Forelimb muscle (tissue), 1 donor: ENCODE results near the gene IPO9. TPM values are rescaled to one million over a fixed set of nuclear protein-coding genes. Genes with fewer than 3 reads are reported as not detected.
"Not testable (repeated sequence)": the region's sequence is repeated elsewhere in the genome, so short reads cannot be mapped to it uniquely, and the experiment has no call there.

ENCODE experiments used
- DNase-seq: peaks from one replicate; pipeline ENCODE4 v3.0.0-alpha.2; 2013; ENCODE audit warnings: low read depth
- polyA plus RNA-seq: library from polyadenylated mRNA; unstranded; fragments of 120-200 nt; gene quantifications from one replicate; pipeline ENCODE4 v1.2.1, GENCODE V29; 2013; ENCODE audit not compliant: insufficient read length

The IPO9 gene
- polyA plus RNA-seq, 1 donor, result 41.0 TPM

DNA sequence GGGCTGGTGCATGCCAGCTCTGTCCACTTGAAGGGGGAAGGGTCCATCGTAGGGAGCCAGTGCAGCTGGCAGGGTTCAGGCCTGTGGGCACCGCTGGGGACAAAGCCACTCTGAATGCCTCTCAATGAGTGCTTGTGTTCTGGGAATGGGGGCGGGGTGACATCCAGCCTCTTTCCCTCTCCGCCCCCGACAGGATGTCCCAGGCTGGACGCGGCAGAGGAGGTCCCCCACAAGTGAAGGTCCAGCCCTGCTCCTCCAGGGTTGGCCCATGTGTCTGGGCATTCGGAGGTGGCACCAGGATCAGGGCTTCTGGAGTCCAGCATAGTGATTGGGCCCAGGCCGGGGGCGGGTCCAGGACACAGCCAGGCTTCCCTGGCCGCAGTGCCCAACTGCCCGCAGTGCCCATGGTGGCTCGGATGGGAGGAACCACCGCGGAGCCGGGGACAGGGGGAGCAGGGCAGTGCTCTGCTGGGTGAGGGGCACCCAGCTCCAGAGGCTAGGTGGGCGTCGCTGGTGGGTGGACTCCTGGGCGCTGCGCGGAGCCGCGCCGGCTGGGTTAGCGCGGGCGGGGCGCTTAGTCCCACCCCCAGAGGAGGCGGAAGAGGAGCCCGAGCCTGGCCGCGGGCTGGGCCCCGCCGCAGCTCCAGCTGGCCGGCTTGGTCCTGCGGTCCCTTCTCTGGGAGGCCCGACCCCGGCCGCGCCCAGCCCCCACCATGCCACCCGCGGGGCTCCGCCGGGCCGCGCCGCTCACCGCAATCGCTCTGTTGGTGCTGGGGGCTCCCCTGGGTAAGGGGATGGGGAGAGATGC lies 59.5 kb downstream of the IPO9 start, which contains the start of gene SHISA4:
Gene SHISA4 (plus strand): TSS at position 617 of the 808 bp plus-strand sequence. CDS start 97 bp downstream, at position 714.
- no peak for DNase-seq

DNA sequence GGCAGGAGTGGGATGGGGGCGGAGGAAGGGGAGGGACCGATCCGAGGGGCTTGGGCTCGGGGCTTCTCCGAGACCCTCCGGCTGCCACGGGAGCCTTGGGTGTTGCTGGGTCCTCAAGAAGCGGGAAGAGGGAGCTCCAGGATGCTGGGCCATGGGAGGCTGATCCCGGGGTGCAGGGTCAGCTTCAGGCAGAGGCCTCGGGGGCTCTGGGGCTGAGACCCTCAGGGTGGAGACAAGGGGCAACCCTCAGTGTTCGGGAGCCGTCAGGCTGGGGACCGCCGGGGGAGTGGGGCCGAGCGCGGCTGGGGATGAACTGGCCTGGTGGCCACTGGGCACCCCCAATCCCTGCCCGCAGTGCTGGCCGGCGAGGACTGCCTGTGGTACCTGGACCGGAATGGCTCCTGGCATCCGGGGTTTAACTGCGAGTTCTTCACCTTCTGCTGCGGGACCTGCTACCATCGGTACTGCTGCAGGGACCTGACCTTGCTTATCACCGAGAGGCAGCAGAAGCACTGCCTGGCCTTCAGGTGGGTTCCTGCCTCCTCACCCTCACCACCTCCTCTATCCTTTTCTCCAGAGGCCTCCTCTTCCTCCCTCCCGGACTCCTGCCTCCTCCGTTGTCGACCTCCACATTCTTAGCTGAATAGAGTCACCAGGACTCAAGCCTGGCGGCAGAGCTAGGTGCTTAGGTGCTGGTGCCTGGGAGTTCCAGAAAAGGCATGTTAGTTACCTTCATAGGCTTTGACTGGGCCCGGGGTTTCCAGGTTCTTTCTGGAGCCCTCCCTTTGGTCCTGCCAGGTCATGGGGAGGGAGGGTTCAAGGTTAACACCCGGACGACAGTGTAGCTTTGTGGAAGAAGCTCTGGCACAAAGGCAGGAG lies 60.4 kb downstream of the IPO9 start:
- DNase-seq, result no peak

DNA sequence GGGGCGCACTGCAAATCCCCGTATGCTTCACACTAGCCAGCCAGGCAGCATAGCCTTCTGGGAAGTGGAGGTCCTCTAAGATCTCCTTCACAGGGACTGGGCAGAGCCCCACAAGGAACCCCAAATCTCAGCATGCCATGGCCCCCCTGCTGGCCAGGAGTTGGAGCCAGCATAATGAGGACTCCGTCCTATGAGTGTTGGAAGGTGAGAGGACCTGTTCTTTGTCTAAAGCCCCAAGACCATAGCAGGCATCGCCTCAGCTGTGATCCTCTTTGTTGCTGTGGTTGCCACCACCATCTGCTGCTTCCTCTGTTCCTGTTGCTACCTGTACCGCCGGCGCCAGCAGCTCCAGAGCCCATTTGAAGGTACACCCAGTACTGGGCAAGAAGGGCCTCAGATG lies 61.3 kb downstream of the IPO9 start:
- no peak for DNase-seq

DNA sequence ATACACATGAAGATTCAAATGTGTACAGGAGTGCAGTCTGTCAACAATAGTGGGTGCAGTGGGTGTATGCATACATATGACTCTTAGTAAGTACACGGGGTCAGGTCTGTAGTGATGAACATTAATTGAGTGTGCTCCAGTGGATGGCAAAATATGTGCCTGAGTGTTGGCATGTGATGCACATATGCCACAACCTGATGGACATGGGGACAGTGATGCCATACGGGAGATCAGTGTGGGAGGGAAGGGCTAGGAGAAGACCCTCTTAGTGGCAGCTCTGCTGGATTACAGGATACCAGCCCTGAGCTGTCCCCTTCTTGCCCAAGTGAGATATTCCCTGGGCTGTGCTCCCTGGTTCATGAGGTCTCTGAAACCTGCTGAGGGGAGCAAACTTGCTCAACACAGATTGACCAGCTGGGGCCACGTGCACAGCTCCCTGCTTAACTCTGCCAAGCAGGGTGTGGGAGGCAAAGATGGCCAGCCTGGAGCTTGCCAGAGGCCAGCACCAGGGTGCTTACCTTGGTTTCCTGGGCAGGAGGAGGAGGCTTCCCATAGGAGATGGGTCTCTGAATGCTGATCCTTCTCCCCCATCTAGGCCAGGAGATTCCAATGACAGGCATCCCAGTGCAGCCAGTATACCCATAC lies 62.0 kb downstream of the IPO9 start:
- DNase-seq, result no peak

DNA sequence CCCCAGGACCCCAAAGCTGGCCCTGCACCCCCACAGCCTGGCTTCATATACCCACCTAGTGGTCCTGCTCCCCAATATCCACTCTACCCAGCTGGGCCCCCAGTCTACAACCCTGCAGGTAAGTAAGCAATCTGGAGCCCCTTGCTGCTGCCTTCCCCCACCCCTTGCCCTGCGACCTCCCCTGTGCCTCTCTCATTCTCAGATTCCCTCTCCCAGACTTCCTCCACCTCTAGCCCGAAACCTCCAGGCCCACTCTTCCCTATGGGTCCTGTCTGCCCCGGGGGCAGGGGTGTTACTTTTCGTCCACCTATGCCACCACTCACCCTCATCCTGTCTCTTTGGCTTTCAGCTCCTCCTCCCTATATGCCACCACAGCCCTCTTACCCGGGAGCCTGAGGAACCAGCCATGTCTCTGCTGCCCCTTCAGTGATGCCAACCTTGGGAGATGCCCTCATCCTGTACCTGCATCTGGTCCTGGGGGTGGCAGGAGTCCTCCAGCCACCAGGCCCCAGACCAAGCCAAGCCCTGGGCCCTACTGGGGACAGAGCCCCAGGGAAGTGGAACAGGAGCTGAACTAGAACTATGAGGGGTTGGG lies 62.6 kb downstream of the IPO9 start:
- no peak for DNase-seq

DNA sequence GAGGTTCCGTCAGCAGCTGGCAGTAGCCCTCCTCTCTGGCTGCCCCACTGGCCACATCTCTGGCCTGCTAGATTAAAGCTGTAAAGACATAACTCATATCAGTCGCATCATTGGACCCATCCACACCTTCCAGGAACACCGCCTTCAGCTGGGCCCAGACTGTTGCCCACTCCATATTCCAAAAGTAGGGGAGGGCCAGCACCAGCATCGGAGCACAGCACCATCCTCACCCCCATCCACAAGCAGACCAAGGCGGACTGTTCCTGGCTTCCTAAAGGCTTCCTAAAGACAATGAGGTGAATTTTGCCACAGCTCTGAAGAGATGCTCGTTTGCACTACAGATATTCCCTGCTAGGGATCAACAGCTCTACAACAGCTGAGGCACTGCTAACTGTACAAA lies 63.3 kb downstream of the IPO9 start:
- no peak for DNase-seq

DNA sequence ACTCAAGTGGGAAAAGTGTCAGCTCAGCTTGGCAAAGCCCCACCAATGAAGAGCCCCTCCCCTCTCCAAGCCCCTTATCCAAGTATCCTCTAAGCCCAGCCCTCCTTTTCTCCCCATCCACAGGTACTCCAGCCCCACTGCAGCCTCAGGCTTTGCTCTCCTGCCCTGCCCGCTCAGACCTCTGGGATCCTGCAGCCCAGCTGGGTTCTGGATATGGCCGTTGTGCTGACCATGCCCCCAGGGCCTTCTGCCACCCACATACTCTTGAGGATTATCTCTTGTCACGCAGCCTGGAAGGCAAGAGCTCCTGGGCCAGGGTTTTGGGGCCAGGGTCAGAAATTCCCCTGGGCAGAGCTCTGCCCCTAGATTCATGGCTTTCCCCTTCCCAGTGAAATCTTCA lies 64.5 kb downstream of the IPO9 start:
- no peak for DNase-seq

DNA sequence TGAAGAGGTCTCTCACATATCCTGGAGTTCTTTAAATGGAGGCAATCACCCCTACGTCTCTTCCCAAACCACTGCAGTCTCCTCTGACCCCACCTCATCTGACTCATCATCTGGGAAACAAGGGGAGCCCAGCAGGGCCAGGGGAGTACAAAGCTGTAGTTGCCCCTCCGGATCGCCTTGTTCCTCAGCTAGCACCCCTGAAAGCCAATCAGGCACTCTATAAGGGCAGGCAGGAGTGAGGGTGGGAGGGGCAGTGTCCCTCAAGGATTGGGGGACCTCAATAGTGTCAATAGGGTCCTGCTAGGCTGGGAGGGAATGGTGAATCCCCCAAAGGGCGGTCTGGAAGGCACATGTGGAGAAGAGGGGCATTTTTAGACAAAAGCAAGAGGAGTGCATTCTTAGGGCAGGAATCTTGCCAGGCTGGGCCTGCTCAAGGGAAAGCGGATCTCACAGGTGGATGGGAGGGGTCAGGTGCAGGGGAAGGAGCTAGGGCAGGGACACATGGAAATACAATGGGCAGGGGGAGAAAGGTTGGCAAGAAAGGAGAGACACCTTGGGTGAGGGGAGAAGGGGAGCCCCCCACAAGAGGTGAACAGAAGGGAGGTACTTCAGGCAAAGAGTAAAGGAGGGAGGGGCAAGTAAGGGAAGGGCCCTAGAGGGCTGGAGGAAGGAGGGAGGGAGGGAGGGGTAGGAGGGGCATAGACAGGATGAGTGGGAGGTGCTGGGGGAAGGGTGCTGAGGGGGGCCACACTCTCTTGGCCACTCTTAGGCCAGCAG lies 65.6 kb downstream of the IPO9 start:
- no peak for DNase-seq

DNA sequence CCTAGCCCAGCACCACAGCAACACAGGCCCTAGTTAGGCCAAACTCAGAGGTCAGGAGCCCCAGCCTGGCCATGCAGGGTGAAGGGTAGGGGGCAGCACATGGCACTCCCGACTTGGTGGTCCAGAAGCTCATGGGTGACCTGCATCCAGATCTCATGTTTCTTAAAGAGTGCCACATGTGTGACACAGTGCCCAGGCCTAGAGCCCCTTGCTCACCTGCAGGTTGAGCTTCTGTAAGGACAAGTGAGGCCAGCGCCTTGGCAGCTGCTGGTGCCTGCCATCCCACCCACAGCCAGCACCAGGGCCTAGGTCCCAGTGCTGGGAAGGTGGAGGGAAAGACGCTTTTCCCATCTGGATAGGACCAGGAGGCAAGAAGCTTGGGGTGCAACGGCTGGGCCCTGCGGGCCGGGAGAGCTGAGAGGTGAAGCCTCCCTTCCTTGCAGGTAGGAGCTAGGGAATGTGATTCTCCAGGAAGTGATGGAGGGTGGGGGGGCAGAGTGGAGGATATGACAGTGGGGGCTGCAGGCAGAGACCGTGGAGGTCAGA lies 66.2 kb downstream of the IPO9 start:
- no peak for DNase-seq

DNA sequence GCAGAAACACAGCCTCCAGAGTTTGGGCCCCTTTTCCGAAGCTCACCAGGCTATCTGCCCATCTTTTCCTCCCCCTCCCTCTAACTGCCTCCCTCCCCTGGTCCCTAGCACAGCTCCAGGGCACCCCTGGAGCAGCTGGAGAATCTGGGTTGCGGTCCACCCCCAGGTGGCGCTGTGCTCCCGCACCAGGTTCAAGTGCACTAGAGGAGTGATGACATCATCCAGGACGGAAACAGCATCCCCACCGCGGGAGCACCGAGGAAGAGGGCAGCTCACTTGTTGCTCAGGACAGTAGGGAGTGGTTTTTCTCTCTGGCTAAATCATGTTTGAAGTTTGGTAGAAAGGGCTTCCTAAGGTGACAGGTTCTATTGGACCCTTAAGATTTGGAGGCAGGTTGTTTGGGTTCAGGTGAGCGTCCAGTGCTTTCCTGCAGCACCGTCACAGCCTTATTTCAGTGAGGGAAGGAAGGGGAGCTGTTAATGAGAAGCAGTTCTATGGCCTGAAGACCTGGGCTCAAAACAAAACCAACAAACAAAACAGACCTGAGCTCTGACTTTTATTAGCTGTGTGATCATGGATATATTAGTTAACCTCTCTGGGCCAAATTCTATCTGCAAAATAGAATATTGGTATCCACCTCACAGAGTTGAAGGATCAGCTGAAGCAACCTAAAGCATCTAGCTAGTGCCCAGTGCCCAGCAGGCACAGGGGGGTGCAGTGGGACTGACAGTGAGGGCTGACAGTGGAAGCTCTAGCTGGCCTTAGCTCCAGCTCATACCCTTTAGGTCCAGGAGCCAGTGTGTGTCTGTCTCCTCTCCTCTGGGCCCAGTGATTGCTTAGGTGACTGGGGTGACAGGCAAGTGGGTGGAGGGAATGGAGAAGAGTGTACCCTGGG lies 67.2 kb downstream of the IPO9 start:
- peak; percentile 67 for DNase-seq

DNA sequence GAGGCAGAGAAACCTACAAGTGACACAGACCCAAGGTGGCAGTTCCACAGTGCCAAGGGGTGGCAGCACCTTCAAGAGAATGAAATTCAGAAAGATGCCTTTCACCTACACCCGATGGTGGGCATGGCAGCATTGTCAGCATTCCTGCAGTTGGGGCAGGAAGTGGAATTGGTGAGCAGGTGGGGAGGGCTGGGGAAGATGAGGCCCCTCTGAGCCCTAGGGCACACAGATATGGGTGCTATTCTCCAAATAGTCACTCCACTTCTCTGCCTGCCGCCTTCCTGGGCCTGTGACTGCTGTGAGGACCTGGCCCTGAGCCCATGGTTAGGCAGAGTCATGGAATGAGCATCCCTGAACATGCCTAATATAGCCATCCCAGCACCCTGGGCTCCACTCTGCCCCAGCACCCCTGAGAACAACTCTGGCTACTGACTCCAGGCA lies 68.0 kb downstream of the IPO9 start:
- no peak for DNase-seq

DNA sequence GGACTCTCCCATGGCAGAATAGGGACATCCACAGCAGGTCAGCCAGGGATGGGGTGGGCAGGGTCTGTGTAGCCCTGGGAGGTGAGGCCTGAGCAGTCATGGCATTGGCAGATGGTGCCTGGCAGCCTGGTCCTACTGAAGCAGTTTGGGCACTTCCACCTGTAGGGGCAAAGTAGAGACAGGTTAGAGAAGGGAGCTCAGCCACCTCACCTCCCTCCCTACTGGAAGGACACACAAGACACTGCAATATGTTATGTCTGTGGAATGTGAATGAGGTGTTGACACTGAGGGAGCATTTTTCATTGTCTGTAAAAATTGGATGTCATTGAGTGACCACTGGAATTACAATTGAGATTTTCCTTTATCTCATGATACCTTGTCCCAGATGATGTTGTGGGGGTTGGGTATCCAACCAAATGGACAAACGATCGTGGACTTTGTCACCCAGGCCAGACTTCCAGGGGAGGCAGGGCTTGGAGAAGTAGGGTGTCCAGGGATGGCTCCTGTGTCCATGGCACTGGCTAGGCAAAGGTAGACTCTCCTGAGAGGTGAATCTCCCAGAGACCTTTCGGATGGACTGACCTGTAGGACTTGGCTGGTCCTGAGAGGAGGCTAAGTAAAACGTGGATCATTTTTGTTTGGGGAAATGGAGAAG lies 69.4 kb downstream of the IPO9 start:
- no peak for DNase-seq

DNA sequence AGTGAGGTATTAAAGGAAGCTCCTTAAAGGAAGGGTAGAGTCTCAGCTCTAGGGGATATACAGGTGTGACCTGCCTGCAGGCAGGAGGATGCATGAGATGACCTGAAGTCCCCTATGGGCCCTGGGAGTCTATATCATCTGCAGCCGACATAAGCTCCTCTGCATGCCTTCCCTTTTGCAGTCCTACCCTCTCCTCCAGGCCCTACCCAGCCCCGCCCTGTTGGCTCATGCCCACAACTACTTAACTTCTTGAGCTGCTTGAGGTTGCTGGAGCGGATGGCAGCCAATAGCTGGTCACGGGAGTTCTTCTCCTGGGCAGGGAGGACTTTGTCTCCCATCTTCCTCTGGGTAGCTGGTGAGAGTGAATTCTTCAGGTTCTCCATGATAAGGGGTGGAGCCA lies 70.0 kb downstream of the IPO9 start:
- no peak for DNase-seq

DNA sequence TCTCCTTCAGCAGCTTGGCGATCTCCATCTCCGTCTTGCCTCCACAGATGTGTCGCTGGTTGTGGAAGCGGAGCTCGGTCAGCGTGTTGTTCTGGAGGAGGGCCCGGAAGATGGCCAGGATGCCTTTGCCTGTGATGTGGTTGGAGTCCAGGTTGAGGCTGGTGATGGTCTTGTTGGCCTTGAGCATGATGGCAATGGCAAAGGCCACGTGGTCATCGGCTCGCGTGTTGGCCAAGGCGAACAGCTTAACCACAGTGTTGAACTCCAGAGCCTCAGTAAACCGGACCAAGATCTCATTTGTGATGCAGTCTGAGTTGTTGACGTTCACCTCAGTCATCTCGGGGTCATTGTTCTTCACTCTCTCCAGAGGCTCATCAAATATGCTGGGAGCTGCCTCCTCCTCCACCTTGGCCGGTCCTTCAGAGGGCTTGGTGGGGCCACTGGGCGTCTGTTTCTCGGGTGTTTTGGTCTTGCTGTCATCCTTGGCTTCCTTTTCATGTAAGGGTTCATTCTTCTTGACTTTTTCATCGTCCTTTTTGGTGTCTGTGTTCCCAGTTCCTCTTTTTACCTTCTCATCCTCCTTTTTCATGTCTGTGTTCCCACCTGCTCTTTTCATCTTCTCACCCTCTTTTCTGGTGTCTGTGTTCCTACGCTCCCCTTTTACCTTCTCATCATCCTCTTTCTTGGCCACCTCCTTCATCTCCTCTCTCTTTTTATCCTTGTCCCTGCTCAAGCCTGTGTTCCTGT lies 70.9 kb downstream of the IPO9 start:
- no peak for DNase-seq

DNA sequence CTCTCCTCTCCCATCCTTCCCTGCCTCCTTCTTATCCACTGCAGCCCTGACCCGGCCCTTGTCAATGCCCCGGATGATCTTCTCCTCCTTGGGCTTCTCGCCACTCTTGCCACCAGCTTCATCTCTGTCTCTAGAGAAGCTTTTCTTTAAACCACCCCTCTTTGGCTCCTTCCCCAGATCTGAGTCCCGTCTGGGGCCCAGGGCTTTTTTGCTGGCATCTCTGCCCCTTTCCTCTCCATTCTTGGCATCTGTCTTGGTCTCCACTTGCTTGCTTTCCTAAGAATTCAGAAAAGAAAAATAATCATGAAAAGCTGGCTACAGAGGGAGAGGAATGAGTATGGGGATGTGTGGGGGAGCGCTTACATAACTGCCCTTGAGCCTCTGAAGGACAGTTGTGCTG lies 71.5 kb downstream of the IPO9 start:
- no peak for DNase-seq

DNA sequence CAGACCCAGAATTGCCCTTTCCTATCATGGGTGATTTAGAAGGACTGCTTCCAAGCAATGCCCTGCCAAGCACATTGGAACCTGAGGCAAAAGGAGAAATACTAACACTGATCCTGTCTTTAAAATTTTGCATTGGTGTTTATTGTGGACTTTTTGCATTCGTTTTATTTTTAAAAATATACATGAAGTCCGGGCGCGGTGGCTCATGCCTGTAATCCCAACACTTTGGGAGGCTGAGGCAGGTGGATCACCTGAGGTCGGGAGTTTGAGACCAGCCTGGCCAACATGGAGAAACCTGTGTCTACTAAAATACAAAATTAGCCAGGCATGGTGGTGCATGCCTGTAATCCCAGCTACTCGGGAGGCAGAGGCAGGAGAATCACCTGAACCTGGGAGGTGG lies 72.1 kb downstream of the IPO9 start:
- DNase-seq, result not testable (repeated sequence)

DNA sequence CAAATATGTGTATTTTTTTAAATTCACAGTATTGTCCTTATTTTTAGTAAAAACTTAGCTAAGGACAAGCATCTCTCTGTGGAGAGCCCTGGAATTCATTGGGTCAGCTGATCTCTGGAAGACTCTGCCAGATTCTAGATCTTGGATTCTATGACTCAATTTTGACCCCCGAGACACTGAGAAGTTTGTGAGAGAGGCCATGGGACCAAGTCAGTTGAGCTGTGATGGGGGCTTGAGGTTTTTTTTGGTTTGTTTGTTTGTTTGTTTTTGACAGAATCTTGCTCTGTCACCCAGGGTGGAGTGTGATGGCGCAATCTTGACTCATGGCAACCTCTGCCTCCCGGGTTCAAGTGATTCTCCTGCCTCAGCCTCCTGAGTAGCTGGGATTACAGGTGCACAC lies 73.2 kb downstream of the IPO9 start:
- DNase-seq, result no peak

DNA sequence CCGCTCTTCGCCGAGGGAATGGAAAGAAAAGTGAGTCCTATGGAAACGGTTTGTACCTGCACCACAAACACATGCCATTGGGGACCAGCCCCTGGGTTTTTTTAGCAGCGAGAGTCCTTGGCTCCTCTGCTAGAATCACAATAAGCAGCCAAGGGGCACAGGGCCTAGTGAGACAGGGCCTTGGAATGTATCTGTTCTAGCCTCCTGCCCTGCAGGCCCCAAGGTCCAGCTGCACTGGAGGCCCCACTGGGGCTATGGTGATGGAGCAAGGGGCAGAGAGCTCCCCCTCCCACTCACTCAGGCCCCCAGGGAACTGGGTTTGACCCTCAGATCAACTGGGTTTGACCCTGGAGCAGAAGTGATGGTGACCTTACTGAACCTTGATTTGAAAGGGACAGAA lies 74.2 kb downstream of the IPO9 start:
- DNase-seq, result no peak
